Activated T-cell treated with anti-CD3 and anti-CD28 coated beads, Interleukin-2, amount 50 U/mL, for 1 hour (primary cell): ENCODE results near the gene ELK3.
A peak's percentile ranks its signal among the peaks of the same experiment; 100 is the strongest.
"Not testable (repeated sequence)": the region's sequence is repeated elsewhere in the genome, so short reads cannot be mapped to it uniquely, and the experiment has no call there.

Experiments used
- DNase-seq: peaks from one replicate; pipeline ENCODE4 v3.0.0-alpha.2; 2020

Gene ELK3

GRCh38 chr12:96313606-96314005, 119.4 kb downstream of the ELK3 start:
- no peak for DNase-seq

- no peak for DNase-seq
Observed at GRCh38 chr12:96314723-96315122, 120.5 kb downstream of the ELK3 start.

GRCh38 chr12:96315741-96316481, 121.7 kb downstream of the ELK3 start:
- peak; percentile 57 for DNase-seq

GRCh38 chr12:96317801-96318200, 123.6 kb downstream of the ELK3 start:
- DNase-seq, result not testable (repeated sequence)
